ENCODE measurements around the gene ASPSCR1. TPM values are rescaled to one million over a fixed set of nuclear protein-coding genes. Genes with fewer than 3 reads are reported as not detected.

The ASPSCR1 gene
- total and polyA plus RNA-seq, 2 of the 13 experiments (the other 11 are each of a cell fraction or from before 2014, with no cell fraction given), result 274 to 314 TPM

DNA sequence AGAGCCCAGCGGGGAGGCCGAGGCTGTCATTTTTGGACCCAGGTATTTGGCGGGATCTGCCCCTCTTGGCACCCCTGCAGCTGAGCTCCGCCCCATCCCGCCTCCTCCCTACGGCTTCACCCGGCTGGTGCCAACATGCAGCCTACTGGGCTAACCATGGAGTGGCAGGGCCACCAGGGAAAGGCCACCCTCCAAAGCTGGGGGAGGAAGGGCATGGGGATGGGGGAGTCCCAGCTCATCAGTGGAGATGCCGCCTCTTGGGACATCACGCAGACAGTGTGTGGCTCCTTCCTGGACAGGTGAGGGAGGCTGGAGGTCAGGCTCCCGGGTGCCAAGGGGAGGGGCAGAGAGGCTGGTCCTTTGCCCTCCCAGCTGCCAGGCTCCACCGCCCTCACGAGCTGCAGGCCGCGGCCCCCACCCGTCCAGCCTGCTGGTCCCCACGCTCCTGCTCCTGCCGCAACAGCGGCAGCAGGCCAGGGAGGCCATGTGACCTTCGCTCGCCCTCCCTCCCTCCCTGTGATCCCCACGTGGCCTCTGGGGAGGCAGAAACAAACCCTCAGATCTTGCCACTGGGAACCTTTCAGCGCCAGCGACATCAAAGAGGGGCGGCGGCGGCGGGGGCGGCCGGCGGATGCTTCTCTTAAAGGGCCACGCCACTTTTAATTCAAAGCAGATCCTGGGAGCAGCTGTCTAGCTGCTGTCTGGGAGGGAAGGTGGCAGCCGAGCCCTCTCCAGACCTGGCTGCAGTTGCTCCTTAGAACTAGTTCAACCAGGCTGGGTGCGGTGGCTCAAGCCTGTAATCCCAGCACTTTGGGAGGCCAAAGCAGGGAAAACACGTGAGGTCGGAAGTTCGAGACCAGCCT, 9.7 kb upstream of the ASPSCR1 start (continued):
- TF ChIP-seq DZIP1 (CRISPR knock-in tag; IDR thresholded peaks at IDR 0.05), result 0 out of 2 replicates have a peak, but pooled peaks have one; percentile 30
- no peak for TF ChIP-seq PRPF4 (IDR thresholded peaks at IDR 0.05; ENCODE audit: low read depth, low read length, poor library complexity, severe bottlenecking)
- no peak for TF ChIP-seq ZNF7 (CRISPR knock-in tag; IDR thresholded peaks at IDR 0.05)
- peak; percentile 54; the same call in 1 of the 2 replicates for TF ChIP-seq SSRP1 (CRISPR knock-in tag; IDR thresholded peaks at IDR 0.05)
- peak; percentile 84 for TF ChIP-seq ZNF205 (CRISPR knock-in tag; IDR thresholded peaks at IDR 0.05)
- TF ChIP-seq CBFB (CRISPR knock-in tag; IDR thresholded peaks at IDR 0.05), result peak; percentile 46; the same call in 1 of the 2 replicates
- peak; percentile 96 for TF ChIP-seq KDM5B (CRISPR knock-in tag; IDR thresholded peaks at IDR 0.05; ENCODE audit: borderline replicate concordance)
- peak; percentile 89 for TF ChIP-seq ZNF749 (CRISPR knock-in tag; IDR thresholded peaks at IDR 0.05; ENCODE audit: borderline replicate concordance)
- peak; percentile 93 for TF ChIP-seq RXRB (CRISPR knock-in tag; IDR thresholded peaks at IDR 0.05; ENCODE audit: borderline replicate concordance)
- no peak for TF ChIP-seq ZFYVE20 (CRISPR knock-in tag; IDR thresholded peaks at IDR 0.05; ENCODE audit: borderline replicate concordance, low read depth)
- no peak for TF ChIP-seq NCOA1 (CRISPR knock-in tag; IDR thresholded peaks at IDR 0.05)
- TF ChIP-seq REST (IDR thresholded peaks at IDR 0.05; ENCODE audit: borderline replicate concordance in 1 of 2, low read depth in 1 of 2, low read length in 2 of 2), result peak in 1 of 2 experiments; percentile 4; a peak in 1 of 4 replicates
- no peak; the same call in 1 of the 2 replicates for TF ChIP-seq SMAD3 (CRISPR knock-in tag; IDR thresholded peaks at IDR 0.05)
- peak; percentile 93 for TF ChIP-seq JARID2 (CRISPR knock-in tag; IDR thresholded peaks at IDR 0.05; ENCODE audit: insufficient replicate concordance)
- peak; percentile 16 for TF ChIP-seq ZEB1 (IDR thresholded peaks at IDR 0.05; ENCODE audit: insufficient replicate concordance, low read depth)
- TF ChIP-seq ZBTB33 (CRISPR knock-in tag; IDR thresholded peaks at IDR 0.05), result peak; percentile 61; the same call in 1 of the 2 replicates
- TF ChIP-seq SMAD9 (CRISPR knock-in tag; IDR thresholded peaks at IDR 0.05), result no peak
- TF ChIP-seq ZNF747 (CRISPR knock-in tag; IDR thresholded peaks at IDR 0.05; ENCODE audit: borderline replicate concordance), result peak; percentile 96
- TF ChIP-seq KDM3A (CRISPR knock-in tag; IDR thresholded peaks at IDR 0.05; ENCODE audit: low read depth), result peak; percentile 96
- TF ChIP-seq SIN3A (IDR thresholded peaks at IDR 0.05; ENCODE audit: borderline replicate concordance, low read depth, low read length), result peak; percentile 85
- 0 out of 2 replicates have a peak, but pooled peaks have one; percentile 51 for TF ChIP-seq ZNF614 (CRISPR knock-in tag; IDR thresholded peaks at IDR 0.05; ENCODE audit: borderline replicate concordance)
